ENCODE results near the gene DOC2A. TPM values are rescaled to one million over a fixed set of nuclear protein-coding genes. Genes with fewer than 3 reads are reported as not detected.

Gene DOC2A
- total and polyA plus RNA-seq, 10 of the 15 experiments (the other 5 are each of a cell fraction or from before 2014, with no cell fraction given), result 0.06 to 0.17 (median 0.12) TPM; not detected in 6

DNA sequence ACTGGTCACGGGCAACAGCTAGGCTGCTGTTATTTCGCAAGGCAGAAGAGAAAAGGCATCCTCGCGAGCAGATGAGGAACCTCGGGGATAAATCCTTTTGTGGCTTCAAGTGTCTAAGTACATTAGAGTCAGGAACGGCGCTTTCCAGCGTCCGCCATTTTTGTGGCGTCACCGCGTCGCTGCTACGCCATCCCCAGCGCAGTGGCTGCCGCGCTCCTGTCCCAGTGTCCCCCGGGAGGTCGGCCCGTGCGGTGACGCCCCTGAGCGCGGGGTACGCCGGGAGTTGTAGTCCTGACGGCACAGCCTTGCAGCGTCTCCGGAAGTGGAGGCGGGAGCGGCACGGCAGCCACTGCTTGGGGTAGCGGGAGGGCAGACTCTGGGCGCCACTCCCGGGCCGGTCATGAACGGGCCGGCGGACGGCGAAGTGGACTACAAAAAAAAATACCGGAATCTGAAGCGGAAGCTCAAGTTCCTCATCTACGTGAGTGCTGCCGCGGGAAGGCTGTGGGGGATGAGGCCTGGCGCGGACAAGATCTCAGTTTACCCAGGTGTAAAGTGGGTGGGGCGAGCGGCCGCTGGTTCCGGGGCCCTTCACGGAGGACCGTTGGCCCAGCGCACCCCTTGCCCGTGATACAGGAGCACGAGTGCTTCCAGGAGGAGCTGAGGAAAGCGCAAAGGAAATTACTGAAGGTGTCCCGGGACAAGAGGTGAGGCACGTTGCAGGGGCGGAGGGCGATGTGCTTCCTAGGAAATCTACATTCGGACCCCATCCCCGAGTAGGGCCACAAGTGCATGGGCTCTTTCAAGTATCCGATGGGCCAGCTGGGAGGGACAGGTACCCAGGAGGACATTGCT, 14.7 kb downstream of the DOC2A start, which contains the start of gene INO80E (continued):
- TF ChIP-seq, protein P1, sequence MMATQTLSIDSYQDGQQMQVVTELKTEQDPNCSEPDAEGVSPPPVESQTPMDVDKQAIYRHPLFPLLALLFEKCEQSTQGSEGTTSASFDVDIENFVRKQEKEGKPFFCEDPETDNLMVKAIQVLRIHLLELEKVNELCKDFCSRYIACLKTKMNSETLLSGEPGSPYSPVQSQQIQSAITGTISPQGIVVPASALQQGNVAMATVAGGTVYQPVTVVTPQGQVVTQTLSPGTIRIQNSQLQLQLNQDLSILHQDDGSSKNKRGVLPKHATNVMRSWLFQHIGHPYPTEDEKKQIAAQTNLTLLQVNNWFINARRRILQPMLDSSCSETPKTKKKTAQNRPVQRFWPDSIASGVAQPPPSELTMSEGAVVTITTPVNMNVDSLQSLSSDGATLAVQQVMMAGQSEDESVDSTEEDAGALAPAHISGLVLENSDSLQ (IDR thresholded peaks at IDR 0.05), result no peak
- no peak for TF ChIP-seq CHD1 (IDR thresholded peaks at IDR 0.05; ENCODE audit: low read depth, low read length)
- TF ChIP-seq EGR1 (IDR thresholded peaks at IDR 0.05; ENCODE audit: borderline replicate concordance in 1 of 2, low read depth in 2 of 2, low read length in 2 of 2), result peak; percentile 80 to 83
- no peak for TF ChIP-seq ASH2L (IDR thresholded peaks at IDR 0.05; ENCODE audit: borderline replicate concordance, low read depth)
- no peak for TF ChIP-seq NR2C2 (IDR thresholded peaks at IDR 0.05; ENCODE audit: borderline replicate concordance, control insufficient read depth, insufficient read length, low read depth)
- peak in 1 of 2 experiments; percentile 28; a peak in 1 of 4 replicates for TF ChIP-seq ETV6 (conservative IDR thresholded peaks at IDR 0.05 in 1 of 2, IDR thresholded peaks at IDR 0.05 in 1 of 2; ENCODE audit: borderline replicate concordance in 1 of 2, low read depth in 1 of 2)
- TF ChIP-seq, protein P2, sequence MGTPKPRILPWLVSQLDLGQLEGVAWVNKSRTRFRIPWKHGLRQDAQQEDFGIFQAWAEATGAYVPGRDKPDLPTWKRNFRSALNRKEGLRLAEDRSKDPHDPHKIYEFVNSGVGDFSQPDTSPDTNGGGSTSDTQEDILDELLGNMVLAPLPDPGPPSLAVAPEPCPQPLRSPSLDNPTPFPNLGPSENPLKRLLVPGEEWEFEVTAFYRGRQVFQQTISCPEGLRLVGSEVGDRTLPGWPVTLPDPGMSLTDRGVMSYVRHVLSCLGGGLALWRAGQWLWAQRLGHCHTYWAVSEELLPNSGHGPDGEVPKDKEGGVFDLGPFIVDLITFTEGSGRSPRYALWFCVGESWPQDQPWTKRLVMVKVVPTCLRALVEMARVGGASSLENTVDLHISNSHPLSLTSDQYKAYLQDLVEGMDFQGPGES (IDR thresholded peaks at IDR 0.05), result no peak
- TF ChIP-seq E2F4 (IDR thresholded peaks at IDR 0.05; ENCODE audit: low read depth, low read length), result peak; percentile 47; the same call in 1 of the 2 replicates
- peak; percentile 59; the same call in 1 of the 2 replicates for TF ChIP-seq POLR2AphosphoS5 (IDR thresholded peaks at IDR 0.05; ENCODE audit: low read length)
- TF ChIP-seq, protein P3, sequence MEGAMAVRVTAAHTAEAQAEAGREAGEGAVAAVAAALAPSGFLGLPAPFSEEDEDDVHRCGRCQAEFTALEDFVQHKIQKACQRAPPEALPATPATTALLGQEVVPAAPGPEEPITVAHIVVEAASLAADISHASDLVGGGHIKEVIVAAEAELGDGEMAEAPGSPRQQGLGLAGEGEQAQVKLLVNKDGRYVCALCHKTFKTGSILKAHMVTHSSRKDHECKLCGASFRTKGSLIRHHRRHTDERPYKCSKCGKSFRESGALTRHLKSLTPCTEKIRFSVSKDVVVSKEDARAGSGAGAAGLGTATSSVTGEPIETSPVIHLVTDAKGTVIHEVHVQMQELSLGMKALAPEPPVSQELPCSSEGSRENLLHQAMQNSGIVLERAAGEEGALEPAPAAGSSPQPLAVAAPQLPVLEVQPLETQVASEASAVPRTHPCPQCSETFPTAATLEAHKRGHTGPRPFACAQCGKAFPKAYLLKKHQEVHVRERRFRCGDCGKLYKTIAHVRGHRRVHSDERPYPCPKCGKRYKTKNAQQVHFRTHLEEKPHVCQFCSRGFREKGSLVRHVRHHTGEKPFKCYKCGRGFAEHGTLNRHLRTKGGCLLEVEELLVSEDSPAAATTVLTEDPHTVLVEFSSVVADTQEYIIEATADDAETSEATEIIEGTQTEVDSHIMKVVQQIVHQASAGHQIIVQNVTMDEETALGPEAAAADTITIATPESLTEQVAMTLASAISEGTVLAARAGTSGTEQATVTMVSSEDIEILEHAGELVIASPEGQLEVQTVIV (IDR thresholded peaks at IDR 0.05; ENCODE audit: borderline replicate concordance, partially characterized antibody), result peak; percentile 14
- TF ChIP-seq POU2F2 (IDR thresholded peaks at IDR 0.05; ENCODE audit: borderline replicate concordance, low read depth, low read length), result no peak
- TF ChIP-seq BRCA1 (IDR thresholded peaks at IDR 0.05; ENCODE audit: low read depth, low read length), result peak; percentile 27; the same call in 1 of the 2 replicates
- no peak for TF ChIP-seq JUNB (IDR thresholded peaks at IDR 0.05)
- peak; percentile 86 for TF ChIP-seq POLR2A (IDR thresholded peaks at IDR 0.05; ENCODE audit: low read depth, low read length)
- TF ChIP-seq SMAD1 (IDR thresholded peaks at IDR 0.05; ENCODE audit: low read depth, partially characterized antibody), result no peak
- no peak for TF ChIP-seq HDAC6 (IDR thresholded peaks at IDR 0.05; ENCODE audit: unreplicated experiment)
- peak; percentile 81 for TF ChIP-seq NR2C1 (IDR thresholded peaks at IDR 0.05)
- TF ChIP-seq RB1 (IDR thresholded peaks at IDR 0.05; ENCODE audit: borderline replicate concordance), result 0 out of 2 replicates have a peak, but pooled peaks have one; percentile 42
- no peak for TF ChIP-seq SUPT20H (IDR thresholded peaks at IDR 0.05; ENCODE audit: borderline replicate concordance, control insufficient read depth, low read depth, low read length)
- TF ChIP-seq PAX5 (IDR thresholded peaks at IDR 0.05; ENCODE audit: borderline replicate concordance, low read depth, low read length), result peak; percentile 36; the same call in 1 of the 2 replicates
- TF ChIP-seq GABPA (IDR thresholded peaks at IDR 0.05; ENCODE audit: low read depth), result peak; percentile 75
- peak; percentile 60; the same call in 1 of the 2 replicates for TF ChIP-seq CBFB (IDR thresholded peaks at IDR 0.05; ENCODE audit: low read depth)
- TF ChIP-seq, protein P4, sequence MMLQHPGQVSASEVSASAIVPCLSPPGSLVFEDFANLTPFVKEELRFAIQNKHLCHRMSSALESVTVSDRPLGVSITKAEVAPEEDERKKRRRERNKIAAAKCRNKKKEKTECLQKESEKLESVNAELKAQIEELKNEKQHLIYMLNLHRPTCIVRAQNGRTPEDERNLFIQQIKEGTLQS (IDR thresholded peaks at IDR 0.05; ENCODE audit: borderline replicate concordance, extremely low read depth, low read depth, low read length), result 0 out of 2 replicates have a peak, but pooled peaks have one; percentile 4
- TF ChIP-seq ZNF217 (IDR thresholded peaks at IDR 0.05), result no peak

All from GM12878 (cell line).